Measurements from ENCODE around the gene C1QB.
"Not testable (repeated sequence)": the region's sequence is repeated elsewhere in the genome, so short reads cannot be mapped to it uniquely, and the experiment has no call there.

Gene C1QB

DNA sequence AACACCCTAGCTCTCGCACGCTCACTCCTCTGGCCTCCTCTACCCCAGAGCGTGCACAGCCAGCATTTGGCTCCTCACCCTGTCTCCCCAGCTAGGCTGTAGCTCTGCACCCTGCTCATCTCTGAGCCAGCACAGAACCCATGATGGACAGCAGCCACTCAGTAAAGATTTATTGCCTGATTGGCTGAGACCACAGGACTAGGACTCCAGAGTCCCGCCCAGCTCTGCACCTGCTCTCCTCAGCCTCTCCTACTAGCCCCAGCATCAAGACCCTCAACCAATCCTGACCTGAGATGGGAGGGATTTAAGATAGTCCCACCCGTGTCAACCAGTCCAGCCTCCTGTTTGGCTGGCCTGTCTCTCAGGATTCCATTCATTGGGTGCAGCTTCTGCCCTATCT is 9.3 kb downstream of the C1QB start:
- Mint-ChIP-seq H3K36me3 (ENCODE audit: low read depth) (peaks cover 52% of the 10 kb centered on the region), H3K9me3 (no peaks in the 10 kb centered on the region), H3K27ac (peak overlapping the region; percentile 5), H3K4me3 (no peak overlapping the region), H3K4me1 (ENCODE audit: low read depth) (peaks cover 25% of the 10 kb centered on the region), H3K27me3 (peaks cover 11% of the 10 kb centered on the region)
- intact Hi-C loops (cut with micrococcal nuclease): no loop called here

- H3K9me3 Mint-ChIP-seq: no peaks in the 10 kb centered on the region
- H3K4me1 Mint-ChIP-seq (ENCODE audit: low read depth): peaks cover 19% of the 10 kb centered on the region
- H3K27ac Mint-ChIP-seq: no peak overlapping the region
- no peak overlapping the region for H3K4me3 Mint-ChIP-seq
- peaks cover 45% of the 10 kb centered on the region for H3K36me3 Mint-ChIP-seq (ENCODE audit: low read depth)
- peaks cover 16% of the 10 kb centered on the region for H3K27me3 Mint-ChIP-seq
- intact Hi-C loops (cut with micrococcal nuclease): no loop called here
Observed at GRCh38 chr1:22662986-22663408, 10.0 kb downstream of the C1QB start.

DNA sequence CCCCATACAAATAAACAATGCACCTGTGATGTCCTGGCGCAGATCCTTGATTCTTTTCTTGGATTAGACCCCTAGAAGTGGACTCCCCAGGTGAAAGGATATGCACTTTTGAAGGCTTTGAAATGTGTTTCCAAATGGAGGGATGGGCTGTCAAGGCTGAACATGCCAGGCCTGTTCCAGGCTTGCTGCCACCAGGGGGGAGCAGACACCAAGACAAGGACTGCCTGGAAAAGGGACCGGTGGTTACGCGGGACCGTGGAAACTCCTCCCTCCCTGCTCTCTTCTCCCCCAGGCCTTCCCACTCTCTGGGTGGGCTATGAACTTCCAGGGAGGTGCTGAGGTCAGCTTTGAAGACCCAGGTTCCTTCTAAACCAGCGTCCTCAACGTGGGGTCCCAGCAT is 12.7 kb downstream of the C1QB start:
- Mint-ChIP-seq H3K9me3 (no peaks in the 10 kb centered on the region), H3K4me3 (no peak overlapping the region), H3K36me3 (ENCODE audit: low read depth) (peaks cover 18% of the 10 kb centered on the region), H3K4me1 (ENCODE audit: low read depth) (peaks cover 6% of the 10 kb centered on the region), H3K27ac (no peak overlapping the region), H3K27me3 (peaks cover 16% of the 10 kb centered on the region)
- intact Hi-C loops (cut with micrococcal nuclease): loop anchor here (2.0 kb wide), 1 partner anchor 265 kb away; no protein-coding TSS in a partner anchor

DNA sequence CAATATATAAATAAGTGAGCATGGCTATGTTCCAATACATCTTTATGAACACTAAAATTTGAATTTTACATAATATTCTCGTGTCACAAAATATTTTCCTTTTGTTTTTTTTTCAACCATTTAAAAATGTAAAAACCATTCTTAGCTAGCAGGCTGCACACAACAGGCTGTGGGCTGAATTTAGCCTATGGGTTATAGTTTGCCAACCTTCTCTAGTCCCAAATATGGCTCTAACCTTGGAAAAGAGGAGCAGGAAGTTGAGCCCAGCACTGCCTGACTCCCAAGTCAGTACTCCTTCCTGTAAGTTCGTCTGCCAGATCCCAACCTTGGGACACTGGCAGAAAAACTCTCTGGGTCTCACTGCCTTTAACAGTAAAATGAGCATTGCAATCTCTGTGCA is 13.4 kb downstream of the C1QB start:
- Mint-ChIP-seq H3K9me3 (no peaks in the 10 kb centered on the region), H3K4me1 (ENCODE audit: low read depth) (peaks cover 6% of the 10 kb centered on the region), H3K27ac (no peak overlapping the region), H3K4me3 (no peak overlapping the region), H3K36me3 (ENCODE audit: low read depth) (peaks cover 11% of the 10 kb centered on the region), H3K27me3 (peaks cover 20% of the 10 kb centered on the region)
- intact Hi-C loops (cut with micrococcal nuclease): no loop called here

GRCh38 chr1:22668840-22669239 is 15.8 kb downstream of the C1QB start:
- H3K27ac Mint-ChIP-seq; H3K36me3 Mint-ChIP-seq (ENCODE audit: low read depth); H3K9me3 Mint-ChIP-seq; H3K4me3 Mint-ChIP-seq; intact Hi-C loops (cut with micrococcal nuclease); H3K4me1 Mint-ChIP-seq (ENCODE audit: low read depth): not testable (repeated sequence)
- H3K27me3 Mint-ChIP-seq: peaks cover 37% of the 10 kb centered on the region

DNA sequence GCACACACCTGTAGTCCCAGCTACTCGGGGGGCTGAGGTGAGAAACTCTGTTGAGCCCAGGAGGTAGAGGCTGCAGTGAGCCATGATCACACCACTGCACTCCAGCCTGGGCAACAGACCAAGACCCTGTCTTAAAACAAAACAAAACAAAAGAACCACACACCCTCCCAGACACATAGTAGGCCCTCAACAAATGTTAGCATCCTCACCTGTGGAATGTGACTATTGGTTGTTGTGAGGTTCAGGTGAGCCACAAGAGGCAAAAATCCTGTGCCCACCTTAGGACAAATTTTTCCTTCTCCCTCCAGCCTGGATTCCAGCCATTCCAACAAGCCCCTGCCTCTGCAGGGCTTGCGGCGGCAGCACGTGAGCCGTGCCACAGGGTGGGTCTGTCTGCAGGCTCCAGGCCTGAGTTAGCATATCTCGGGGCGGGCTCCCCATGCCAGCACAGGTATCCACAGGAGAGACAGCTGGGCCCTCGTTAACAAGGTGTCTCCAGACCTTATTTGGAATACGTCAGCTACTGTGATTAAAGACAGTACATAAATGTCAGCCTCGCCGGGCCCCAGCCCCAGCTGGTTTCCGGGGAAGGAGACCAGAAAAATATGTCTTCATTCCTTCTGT is 17.4 kb downstream of the C1QB start:
- Mint-ChIP-seq H3K27ac (no peak overlapping the region), H3K9me3 (no peaks in the 10 kb centered on the region), H3K4me3 (no peak overlapping the region), H3K4me1 (ENCODE audit: low read depth) (peaks cover 4% of the 10 kb centered on the region), H3K36me3 (ENCODE audit: low read depth) (no peaks in the 10 kb centered on the region), H3K27me3 (peaks cover 42% of the 10 kb centered on the region)
- intact Hi-C loops (cut with micrococcal nuclease): no loop called here

DNA sequence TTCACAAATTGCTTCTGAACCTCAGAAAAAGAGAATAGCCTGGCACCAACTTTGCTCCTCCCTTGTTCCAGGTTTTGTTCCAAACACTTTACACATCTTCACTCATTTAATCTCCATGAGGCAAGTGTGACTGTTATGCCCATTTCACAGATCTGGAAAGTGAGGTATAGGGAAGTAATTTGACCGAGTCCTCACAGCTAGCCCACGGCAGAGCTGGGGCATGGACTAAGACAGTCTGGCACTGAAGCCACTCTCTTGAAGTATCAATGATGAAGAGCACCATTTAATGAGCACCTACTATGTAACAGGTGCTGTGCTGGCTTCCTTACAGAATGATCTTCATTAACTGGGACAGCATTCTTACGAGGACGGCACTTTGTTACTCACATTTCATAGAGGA is 19.0 kb downstream of the C1QB start:
- no peaks in the 10 kb centered on the region for H3K9me3 Mint-ChIP-seq
- no peaks in the 10 kb centered on the region for H3K36me3 Mint-ChIP-seq (ENCODE audit: low read depth)
- no peak overlapping the region for H3K4me3 Mint-ChIP-seq
- no peak overlapping the region for H3K27ac Mint-ChIP-seq
- peaks cover 42% of the 10 kb centered on the region for H3K27me3 Mint-ChIP-seq
- peaks cover 4% of the 10 kb centered on the region for H3K4me1 Mint-ChIP-seq (ENCODE audit: low read depth)
- intact Hi-C loops (cut with micrococcal nuclease): no loop called here

DNA sequence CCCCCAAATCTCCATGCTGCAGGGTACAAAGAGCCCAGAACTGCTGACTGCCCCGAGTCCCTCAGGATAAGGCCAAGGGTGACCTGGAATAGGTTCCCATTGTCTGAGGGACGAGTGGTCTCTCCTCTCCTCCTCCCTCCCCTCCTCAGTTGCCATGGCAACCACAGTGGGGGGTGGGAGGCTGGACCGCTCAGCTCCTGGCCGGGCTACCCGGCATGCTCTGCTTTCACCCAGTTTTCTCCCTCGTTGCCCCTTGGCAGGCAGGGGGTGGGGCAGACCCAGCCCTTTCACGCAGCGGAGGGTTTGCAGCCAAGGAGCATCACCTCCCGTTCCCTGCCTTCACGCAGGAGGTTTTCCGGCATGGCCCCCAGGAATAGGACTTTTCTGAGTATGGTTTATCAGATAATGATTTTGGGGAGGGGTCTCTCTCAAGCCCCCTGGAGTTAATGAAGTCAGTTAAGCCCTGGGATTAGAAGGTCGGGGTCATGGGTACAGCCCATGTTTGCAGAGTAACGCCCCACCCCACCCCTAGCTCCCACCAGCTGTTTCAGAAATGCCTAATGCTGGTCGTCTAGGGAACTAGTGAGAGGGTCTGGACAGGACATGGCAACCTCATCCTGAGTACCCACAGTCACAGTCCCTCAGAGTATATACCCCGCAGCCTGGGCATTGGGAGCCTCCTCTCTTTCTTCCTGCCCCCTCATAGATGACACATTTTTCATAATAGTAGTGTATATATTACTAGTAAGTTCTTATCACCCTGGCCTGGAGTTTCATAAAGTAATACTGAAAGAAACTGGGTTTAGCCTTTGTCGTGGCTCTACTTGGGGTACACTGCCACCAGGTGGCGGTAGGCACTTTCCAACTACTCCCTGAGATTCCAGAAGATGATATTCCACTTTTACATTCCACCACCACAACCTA is 20.7 kb downstream of the C1QB start:
- intact Hi-C loops (cut with micrococcal nuclease): loop anchor here (1.0 to 2.0 kb wide), 2 partner anchors 216 to 257 kb away; no protein-coding TSS in a partner anchor
- peaks cover 4% of the 10 kb centered on the region for H3K4me1 Mint-ChIP-seq (ENCODE audit: low read depth)
- H3K27me3 Mint-ChIP-seq: peaks cover 36% of the 10 kb centered on the region

GRCh38 chr1:22674410-22674749 is 21.3 kb downstream of the C1QB start:
- Mint-ChIP-seq H3K4me3 (no peak overlapping the region), H3K4me1 (ENCODE audit: low read depth) (peaks cover 4% of the 10 kb centered on the region), H3K36me3 (ENCODE audit: low read depth) (no peaks in the 10 kb centered on the region), H3K9me3 (no peaks in the 10 kb centered on the region), H3K27me3 (peaks cover 34% of the 10 kb centered on the region), H3K27ac (no peak overlapping the region)
- intact Hi-C loops (cut with micrococcal nuclease): loop anchor here (1.0 to 2.0 kb wide), 2 partner anchors 215 to 256 kb away; no protein-coding TSS in a partner anchor

More for the DNA sequence above, 20.7 kb downstream of the C1QB start:
- no peaks in the 10 kb centered on the region for H3K9me3 Mint-ChIP-seq
- H3K27ac Mint-ChIP-seq: no peak overlapping the region
- no peak overlapping the region for H3K4me3 Mint-ChIP-seq
- no peaks in the 10 kb centered on the region for H3K36me3 Mint-ChIP-seq (ENCODE audit: low read depth)

DNA sequence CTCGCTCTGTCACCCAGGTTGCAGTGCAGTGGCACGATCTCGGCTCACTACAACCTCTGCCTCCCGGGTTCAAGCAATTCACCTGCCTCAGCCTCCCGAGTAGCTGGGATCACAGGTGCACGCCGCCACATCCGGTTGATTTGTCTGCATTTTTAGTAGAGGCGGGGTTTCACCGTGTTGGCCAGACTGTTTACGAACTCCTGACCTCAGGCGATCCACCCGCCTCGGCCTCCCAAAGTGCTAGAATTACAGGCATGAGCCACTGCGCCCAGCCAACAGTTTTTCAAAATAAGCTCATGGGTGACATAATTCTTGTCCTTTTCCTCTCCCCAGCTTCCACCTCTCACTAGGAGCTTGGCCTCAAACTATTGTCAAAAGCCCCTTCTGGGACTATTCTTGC is 23.1 kb downstream of the C1QB start:
- H3K4me1 Mint-ChIP-seq (ENCODE audit: low read depth); H3K9me3 Mint-ChIP-seq; H3K36me3 Mint-ChIP-seq (ENCODE audit: low read depth); H3K4me3 Mint-ChIP-seq; intact Hi-C loops (cut with micrococcal nuclease); H3K27ac Mint-ChIP-seq: not testable (repeated sequence)
- H3K27me3 Mint-ChIP-seq: peaks cover 25% of the 10 kb centered on the region

DNA sequence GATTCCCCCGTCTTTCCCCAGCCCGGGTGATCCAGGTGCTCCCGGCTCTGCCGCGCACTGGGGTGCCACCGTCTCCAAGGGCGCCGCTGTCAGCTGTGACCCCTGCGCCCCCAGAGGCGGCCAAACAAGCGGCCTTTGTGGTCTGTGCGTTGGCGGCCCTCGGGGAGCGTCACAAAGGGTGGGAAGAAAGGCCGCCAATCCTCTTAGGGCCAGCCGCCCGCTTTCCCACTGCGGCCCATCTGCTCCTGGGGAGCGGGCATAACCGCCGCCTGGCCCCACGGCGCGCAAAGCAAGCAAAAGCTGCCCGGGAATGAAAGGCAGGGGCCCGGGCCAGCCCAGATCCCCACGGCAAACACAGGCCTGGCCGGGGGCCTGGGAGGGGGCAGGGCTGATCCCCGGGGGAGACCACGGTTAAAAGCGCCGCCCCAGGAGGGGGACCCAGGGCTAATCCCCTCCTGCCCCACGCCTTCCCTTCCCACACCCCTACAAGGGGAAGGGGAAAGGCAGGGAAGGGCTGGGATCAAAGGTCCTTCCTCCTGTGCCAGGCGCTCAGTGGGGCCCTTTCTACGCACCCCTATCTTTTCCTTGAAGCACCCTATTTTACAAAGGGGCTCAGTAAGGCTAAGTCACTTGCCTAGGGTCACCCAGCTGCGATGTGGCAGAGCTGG is 24.0 kb downstream of the C1QB start:
- no peak overlapping the region for H3K4me3 Mint-ChIP-seq
- H3K9me3 Mint-ChIP-seq: no peaks in the 10 kb centered on the region
- H3K27me3 Mint-ChIP-seq: peaks cover 20% of the 10 kb centered on the region
- H3K4me1 Mint-ChIP-seq (ENCODE audit: low read depth): peaks cover 4% of the 10 kb centered on the region
- intact Hi-C loops (cut with micrococcal nuclease): no loop called here
- no peak overlapping the region for H3K27ac Mint-ChIP-seq
- H3K36me3 Mint-ChIP-seq (ENCODE audit: low read depth): no peaks in the 10 kb centered on the region

DNA sequence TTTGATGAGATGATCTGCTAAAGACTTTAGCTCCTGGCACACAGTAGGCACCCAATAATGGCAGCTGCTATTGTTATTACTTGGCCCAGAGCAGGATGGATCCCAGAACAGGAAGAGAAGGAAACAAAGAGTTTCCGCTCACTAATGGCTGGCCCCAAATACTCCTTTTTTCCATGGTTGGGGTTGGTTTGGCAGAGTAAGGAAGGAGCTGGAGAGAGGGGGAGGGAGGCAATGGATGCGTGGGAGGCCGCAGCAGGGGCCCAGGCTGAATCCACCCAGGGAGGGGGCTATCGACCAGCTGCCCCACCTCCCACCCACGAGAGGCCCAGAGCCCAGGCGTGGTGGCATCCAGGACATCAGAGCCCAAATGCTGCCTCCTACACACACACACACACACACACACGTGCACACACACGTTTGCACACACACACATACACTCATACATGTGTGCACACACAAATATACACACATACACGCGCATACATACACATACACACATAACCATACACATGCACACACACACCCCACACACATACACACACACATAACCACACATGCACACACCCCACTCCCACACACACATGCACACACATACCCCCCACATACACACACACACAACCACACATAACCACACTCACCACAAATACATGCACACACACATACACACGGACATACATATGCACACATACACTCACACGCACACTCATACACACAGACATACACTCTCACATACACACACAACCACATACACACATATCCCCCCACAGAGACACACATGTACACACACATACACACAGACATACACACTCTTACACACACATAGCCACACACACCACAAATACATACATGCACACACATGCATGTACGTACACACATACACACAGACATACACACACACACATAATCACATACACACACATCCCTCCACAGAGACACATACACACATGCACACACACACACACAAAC is 25.2 kb downstream of the C1QB start:
- Mint-ChIP-seq H3K4me1 (ENCODE audit: low read depth) (no peaks in the 10 kb centered on the region), H3K36me3 (ENCODE audit: low read depth) (no peaks in the 10 kb centered on the region), H3K9me3 (no peaks in the 10 kb centered on the region), H3K27ac (no peak overlapping the region), H3K27me3 (peaks cover 11% of the 10 kb centered on the region), H3K4me3 (no peak overlapping the region)
- intact Hi-C loops (cut with micrococcal nuclease): no loop called here

- peaks cover 10% of the 10 kb centered on the region for H3K27me3 Mint-ChIP-seq
- no peaks in the 10 kb centered on the region for H3K36me3 Mint-ChIP-seq (ENCODE audit: low read depth)
- no peak overlapping the region for H3K4me3 Mint-ChIP-seq
- H3K9me3 Mint-ChIP-seq: no peaks in the 10 kb centered on the region
- no peaks in the 10 kb centered on the region for H3K4me1 Mint-ChIP-seq (ENCODE audit: low read depth)
- intact Hi-C loops (cut with micrococcal nuclease): no loop called here
- no peak overlapping the region for H3K27ac Mint-ChIP-seq
Observed at GRCh38 chr1:22680726-22681125, 27.7 kb downstream of the C1QB start.
